Brain microvascular endothelial cell (primary cell): ENCODE results near the gene ADD1.

Source experiments
- DNase-seq: peaks from one replicate; pipeline ENCODE4 v3.0.0-alpha.2; 2020
- H3K27ac ChIP-seq: fragments of 250-450 bp; sonication (Bioruptor Pico); 2 replicates; pipeline ENCODE4 v1.5.1; 2020; ENCODE audit warnings: mild to moderate bottlenecking, moderate library complexity
- H3K27me3 ChIP-seq: fragments of 250-450 bp; sonication (Bioruptor Pico); replicated peaks from 2 replicates; pipeline ENCODE4 v1.5.1; 2020; ENCODE audit warnings: mild to moderate bottlenecking
- H3K36me3 ChIP-seq: fragments of 250-450 bp; sonication (Bioruptor Pico); replicated peaks from 2 replicates; pipeline ENCODE4 v1.5.1; 2020; ENCODE audit warnings: mild to moderate bottlenecking
- H3K4me3 ChIP-seq: 2 replicates; pipeline ENCODE4 v1.5.1; 2011; ENCODE audit warnings: low read depth, mild to moderate bottlenecking, control low read depth, low read length, moderate library complexity
- in situ Hi-C: cut with HindIII; loops from 2 replicates; pipeline ENCODE4 v1.10.0; 2017; ENCODE audit warnings: low sequenced_read_pairs, low pct_ligation_motif_present
- TF ChIP-seq, protein P1 (sequence below): IDR thresholded peaks from 2 replicates; pipeline ENCODE4 v1.5.1; 2011; ENCODE audit warnings: low read depth, mild to moderate bottlenecking, moderate library complexity, low read length, control low read depth, inconsistent platforms; ENCODE audit errors: missing control alignments

ADD1 gene

GRCh38 chr4:2805712-2806389, 37.8 kb upstream of the ADD1 start:
- in situ Hi-C loops, result no loop called here
- H3K27ac ChIP-seq, result no peak overlapping the region
- no peak for DNase-seq

GRCh38 chr4:2806390-2807355, 37.0 kb upstream of the ADD1 start:
- in situ Hi-C loops, result no loop called here
- TF ChIP-seq, protein P1, sequence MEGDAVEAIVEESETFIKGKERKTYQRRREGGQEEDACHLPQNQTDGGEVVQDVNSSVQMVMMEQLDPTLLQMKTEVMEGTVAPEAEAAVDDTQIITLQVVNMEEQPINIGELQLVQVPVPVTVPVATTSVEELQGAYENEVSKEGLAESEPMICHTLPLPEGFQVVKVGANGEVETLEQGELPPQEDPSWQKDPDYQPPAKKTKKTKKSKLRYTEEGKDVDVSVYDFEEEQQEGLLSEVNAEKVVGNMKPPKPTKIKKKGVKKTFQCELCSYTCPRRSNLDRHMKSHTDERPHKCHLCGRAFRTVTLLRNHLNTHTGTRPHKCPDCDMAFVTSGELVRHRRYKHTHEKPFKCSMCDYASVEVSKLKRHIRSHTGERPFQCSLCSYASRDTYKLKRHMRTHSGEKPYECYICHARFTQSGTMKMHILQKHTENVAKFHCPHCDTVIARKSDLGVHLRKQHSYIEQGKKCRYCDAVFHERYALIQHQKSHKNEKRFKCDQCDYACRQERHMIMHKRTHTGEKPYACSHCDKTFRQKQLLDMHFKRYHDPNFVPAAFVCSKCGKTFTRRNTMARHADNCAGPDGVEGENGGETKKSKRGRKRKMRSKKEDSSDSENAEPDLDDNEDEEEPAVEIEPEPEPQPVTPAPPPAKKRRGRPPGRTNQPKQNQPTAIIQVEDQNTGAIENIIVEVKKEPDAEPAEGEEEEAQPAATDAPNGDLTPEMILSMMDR, result no peak
- H3K36me3 ChIP-seq, result no peaks in the 10 kb centered on the region
- no peak overlapping the region for H3K27ac ChIP-seq
- no peak for DNase-seq
- no peaks in the 10 kb centered on the region for H3K27me3 ChIP-seq
- no peak overlapping the region for H3K4me3 ChIP-seq

More at GRCh38 chr4:2805712-2806389, 37.8 kb upstream of the ADD1 start:
- H3K27me3 ChIP-seq, result no peaks in the 10 kb centered on the region
- no peak overlapping the region for H3K4me3 ChIP-seq
- TF ChIP-seq, protein P1, result no peak
- no peaks in the 10 kb centered on the region for H3K36me3 ChIP-seq

DNA sequence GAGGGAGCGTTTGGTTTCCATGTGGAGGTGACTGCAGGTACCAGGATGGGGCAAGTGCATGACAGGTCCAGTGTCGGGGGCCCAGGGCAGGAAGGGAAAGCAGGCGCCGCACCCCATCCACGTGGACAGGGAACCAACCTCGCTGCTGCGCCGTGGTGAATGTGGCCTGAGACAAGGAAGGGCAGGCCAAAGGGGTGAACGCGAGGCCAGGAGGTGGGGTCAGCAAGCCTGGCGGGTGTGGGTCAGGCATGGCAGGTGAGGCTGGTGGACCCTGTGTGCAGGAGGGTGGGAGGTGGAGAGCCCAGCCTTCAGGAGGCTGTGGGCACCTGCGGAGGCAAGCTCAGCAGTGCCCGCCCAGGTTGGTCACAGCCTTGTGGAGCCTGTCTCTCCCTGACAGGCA, 36.1 kb upstream of the ADD1 start:
- H3K27me3 ChIP-seq, result no peaks in the 10 kb centered on the region
- TF ChIP-seq, protein P1, result no peak
- H3K36me3 ChIP-seq, result no peaks in the 10 kb centered on the region
- no peak for DNase-seq
- in situ Hi-C loops, result no loop called here
- H3K27ac ChIP-seq, result no peak overlapping the region
- H3K4me3 ChIP-seq, result no peak overlapping the region

- H3K4me3 ChIP-seq, result no peak overlapping the region
- in situ Hi-C loops, result no loop called here
- no peaks in the 10 kb centered on the region for H3K27me3 ChIP-seq
- DNase-seq, result no peak
- H3K27ac ChIP-seq, result no peak overlapping the region
- no peaks in the 10 kb centered on the region for H3K36me3 ChIP-seq
- TF ChIP-seq, protein P1, result no peak
These were observed 35.6 kb upstream of the ADD1 start for GRCh38 chr4:2808001-2808400.

- no peaks in the 10 kb centered on the region for H3K36me3 ChIP-seq
- no peak overlapping the region for H3K27ac ChIP-seq
- H3K27me3 ChIP-seq, result no peaks in the 10 kb centered on the region
- TF ChIP-seq, protein P1, result no peak
- DNase-seq, result no peak
- no peak overlapping the region for H3K4me3 ChIP-seq
- in situ Hi-C loops, result no loop called here
These were observed 33.9 kb upstream of the ADD1 start for GRCh38 chr4:2809610-2810180.
